Left ventricle myocardium inferior (tissue), 1 donor: Measurements from ENCODE around the gene SCAMP3. TPM values are rescaled to one million over a fixed set of nuclear protein-coding genes. Genes with fewer than 3 reads are reported as not detected.
"Not testable (repeated sequence)": the region's sequence is repeated elsewhere in the genome, so short reads cannot be mapped to it uniquely, and the experiment has no call there.

Experiments used
- DNase-seq: peaks from one replicate; pipeline ENCODE4 v3.0.0-alpha.2; 2020
- H3K27ac ChIP-seq: fragments of 200-600 bp; replicated peaks from 2 replicates; pipeline ENCODE4 v1.8.0; 2021
- H3K27me3 ChIP-seq: fragments of 200-600 bp; 2 replicates; pipeline ENCODE4 v1.8.0; 2021; ENCODE audit warnings: low read depth
- H3K36me3 ChIP-seq: fragments of 200-600 bp; 2 replicates; pipeline ENCODE4 v1.8.0; 2021
- H3K4me1 ChIP-seq: fragments of 200-600 bp; 2 replicates; pipeline ENCODE4 v1.8.0; 2021
- H3K4me3 ChIP-seq: fragments of 200-600 bp; 2 replicates; pipeline ENCODE4 v1.8.0; 2021; ENCODE audit warnings: mild to moderate bottlenecking, moderate library complexity
- H3K9me3 ChIP-seq: fragments of 200-600 bp; replicated peaks from 2 replicates; pipeline ENCODE4 v1.8.0; 2021
- CTCF ChIP-seq: fragments of 200-600 bp; IDR thresholded peaks from 2 replicates; pipeline ENCODE4 v1.8.0; 2021; ENCODE audit warnings: antibody characterized with exemption, mild to moderate bottlenecking, borderline replicate concordance
- intact Hi-C: fragments of 100-400 bp; cut with micrococcal nuclease; formaldehyde crosslinking; loops from one replicate; pipeline ENCODE4 v1.11.0; 2022
- total RNA-seq: library from RNA; stranded (reverse); fragmentation: NEBNext Ultra II Directional; extraction: Animal tissue kit (Norgen Biotek cat#: 25700); gene quantifications from one replicate; pipeline ENCODE4 v1.2.1, GENCODE V29; 2021
- donor health status: DM: no; HTN: yes; CAD: no; lungs with severe emphysema.

The SCAMP3 gene
- total RNA-seq, 1 donor from 2014 or later, result 57.1 TPM

GRCh38 chr1:155293086-155293749, 31.1 kb upstream of the SCAMP3 start:
- intact Hi-C loops, result no loop called here
- Histone ChIP-seq H3K27ac (no peak overlapping the region), H3K27me3 (peaks cover 62% of the 10 kb centered on the region), H3K4me1 (peaks cover 14% of the 10 kb centered on the region), H3K9me3 (no peaks in the 10 kb centered on the region), H3K4me3 (no peak overlapping the region), H3K36me3 (no peaks in the 10 kb centered on the region)
- TF ChIP-seq CTCF, result no peak
- no peak for DNase-seq

GRCh38 chr1:155291006-155291405, 28.8 kb upstream of the SCAMP3 start:
- intact Hi-C loops, H3K4me3 ChIP-seq, DNase-seq, H3K9me3 ChIP-seq, H3K27ac ChIP-seq, H3K36me3 ChIP-seq: not testable (repeated sequence)
- H3K27me3 ChIP-seq, result peaks cover 42% of the 10 kb centered on the region
- H3K4me1 ChIP-seq, result peaks cover 14% of the 10 kb centered on the region

GRCh38 chr1:155287987-155288543, 25.9 kb upstream of the SCAMP3 start:
- Histone ChIP-seq H3K4me3 (no peak overlapping the region), H3K9me3 (no peaks in the 10 kb centered on the region), H3K27ac (no peak overlapping the region), H3K27me3 (peaks cover 13% of the 10 kb centered on the region), H3K4me1 (no peaks in the 10 kb centered on the region), H3K36me3 (no peaks in the 10 kb centered on the region)
- intact Hi-C loops, result no loop called here
- no peak for DNase-seq
- no peak for TF ChIP-seq CTCF

- no peaks in the 10 kb centered on the region for H3K36me3 ChIP-seq
- H3K4me3 ChIP-seq, result no peak overlapping the region
- intact Hi-C loops, result no loop called here
- no peaks in the 10 kb centered on the region for H3K4me1 ChIP-seq
- peaks cover 2% of the 10 kb centered on the region for H3K27me3 ChIP-seq
- H3K27ac ChIP-seq, result no peak overlapping the region
- no peak for DNase-seq
- TF ChIP-seq CTCF, result no peak
- no peaks in the 10 kb centered on the region for H3K9me3 ChIP-seq
Observed at GRCh38 chr1:155286544-155286943, 24.4 kb upstream of the SCAMP3 start.

GRCh38 chr1:155285631-155286044, 23.5 kb upstream of the SCAMP3 start:
- no peak overlapping the region for H3K4me3 ChIP-seq
- no peaks in the 10 kb centered on the region for H3K9me3 ChIP-seq
- H3K4me1 ChIP-seq, result no peaks in the 10 kb centered on the region
- no peaks in the 10 kb centered on the region for H3K36me3 ChIP-seq
- no peak overlapping the region for H3K27ac ChIP-seq
- no peak for TF ChIP-seq CTCF
- H3K27me3 ChIP-seq, result no peaks in the 10 kb centered on the region
- intact Hi-C loops, result no loop called here
- DNase-seq, result no peak

- Histone ChIP-seq H3K36me3 (no peaks in the 10 kb centered on the region), H3K27me3 (no peaks in the 10 kb centered on the region), H3K4me1 (no peaks in the 10 kb centered on the region), H3K4me3 (no peak overlapping the region), H3K27ac (no peak overlapping the region), H3K9me3 (no peaks in the 10 kb centered on the region)
- no peak for TF ChIP-seq CTCF
- no peak for DNase-seq
- intact Hi-C loops, result no loop called here
Observed at GRCh38 chr1:155285063-155285462, 22.9 kb upstream of the SCAMP3 start.
